GM12891 (cell line): ENCODE measurements around the gene NPFF.
A peak's percentile ranks its signal among the peaks of the same experiment; 100 is the strongest.

Experiments used
- PAX5 ChIP-seq: IDR thresholded peaks from 2 replicates; pipeline ENCODE4 v1.6.1; 2011; ENCODE audit warnings: low read length, moderate library complexity, mild to moderate bottlenecking; ENCODE audit not compliant: insufficient read depth, severe bottlenecking
- POLR2A ChIP-seq: IDR thresholded peaks from 2 replicates; pipeline ENCODE4 v1.6.1; 2011; ENCODE audit warnings: low read depth, low read length, control low read depth
- POLR2AphosphoS5 ChIP-seq: IDR thresholded peaks from 2 replicates; pipeline ENCODE4 v1.6.1; 2011; ENCODE audit warnings: low read depth, low read length, control low read depth
- POU2F2 ChIP-seq: IDR thresholded peaks from 2 replicates; pipeline ENCODE4 v1.6.1; 2011; ENCODE audit warnings: low read depth, mild to moderate bottlenecking, control low read depth, low read length, moderate library complexity
- SPI1 ChIP-seq: IDR thresholded peaks from 2 replicates; pipeline ENCODE4 v1.6.1; 2011; ENCODE audit warnings: low read depth, low read length, control low read depth
- TAF1 ChIP-seq: IDR thresholded peaks from 2 replicates; pipeline ENCODE4 v1.6.1; 2011; ENCODE audit warnings: low read depth, low read length, control low read depth

DNA sequence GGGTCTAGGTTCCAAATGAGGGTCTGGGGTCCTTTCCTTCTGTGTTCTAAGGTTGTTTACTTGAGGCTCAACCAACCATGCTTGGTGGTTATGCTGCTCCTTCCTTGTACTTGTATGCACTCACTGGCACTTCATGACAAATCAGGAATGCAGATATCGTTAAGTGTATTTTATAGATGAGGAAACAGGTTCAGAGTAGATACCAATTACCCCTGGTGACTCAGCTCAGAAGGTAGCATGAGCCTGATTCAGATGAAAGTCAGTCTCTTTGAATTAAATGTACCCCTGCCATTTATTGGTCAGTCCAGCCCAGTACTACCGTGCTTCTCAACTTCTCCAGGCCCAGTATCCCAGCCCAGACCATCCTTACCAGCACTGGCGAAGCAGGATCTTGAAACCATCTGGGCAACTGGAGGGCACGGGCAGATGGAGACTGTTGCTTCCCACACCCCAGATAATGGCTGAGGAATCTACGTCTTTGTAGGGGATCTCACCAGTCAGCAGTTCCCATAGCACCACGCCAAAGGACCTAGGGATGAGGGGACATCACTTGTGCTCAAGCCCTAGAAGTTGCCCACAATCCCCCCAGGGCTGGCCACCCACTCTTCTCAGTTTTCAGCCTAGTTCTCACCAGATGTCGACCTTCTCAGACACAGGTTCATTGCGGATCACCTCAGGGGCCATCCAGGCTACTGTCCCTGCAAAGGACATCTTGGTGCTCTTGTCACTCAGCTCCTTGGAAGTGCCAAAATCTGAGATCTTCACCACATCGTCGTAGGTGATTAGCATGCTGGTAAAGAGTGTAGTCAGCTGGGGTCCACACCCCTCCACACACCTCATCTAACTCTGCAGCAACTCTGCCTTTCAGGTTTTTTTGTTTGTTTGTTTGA is 22.4 kb downstream of the NPFF start:
- TF ChIP-seq POLR2AphosphoS5 (peak; percentile 55; the same call in 1 of the 2 replicates), POLR2A (peak; percentile 8; the same call in 1 of the 2 replicates), TAF1 (no peak), POU2F2 (0 out of 2 replicates have a peak, but pooled peaks have one; percentile 31), SPI1 (no peak), PAX5 (no peak)
